GM12875 (cell line): ENCODE measurements around the gene DAW1.
"Not testable (repeated sequence)": the region's sequence is repeated elsewhere in the genome, so short reads cannot be mapped to it uniquely, and the experiment has no call there.

Source experiments
- H3K4me3 ChIP-seq: one replicate; pipeline ENCODE4 v1.5.1; 2011; ENCODE audit warnings: low read depth, low read length, control low read depth
- TF ChIP-seq, protein P1 (sequence below): IDR thresholded peaks from 2 replicates; pipeline ENCODE4 v1.5.1; 2011; ENCODE audit warnings: low read depth, mild to moderate bottlenecking, control low read depth, inconsistent platforms, low read length, moderate library complexity, borderline replicate concordance; ENCODE audit not compliant: insufficient read depth

The DAW1 gene

DNA sequence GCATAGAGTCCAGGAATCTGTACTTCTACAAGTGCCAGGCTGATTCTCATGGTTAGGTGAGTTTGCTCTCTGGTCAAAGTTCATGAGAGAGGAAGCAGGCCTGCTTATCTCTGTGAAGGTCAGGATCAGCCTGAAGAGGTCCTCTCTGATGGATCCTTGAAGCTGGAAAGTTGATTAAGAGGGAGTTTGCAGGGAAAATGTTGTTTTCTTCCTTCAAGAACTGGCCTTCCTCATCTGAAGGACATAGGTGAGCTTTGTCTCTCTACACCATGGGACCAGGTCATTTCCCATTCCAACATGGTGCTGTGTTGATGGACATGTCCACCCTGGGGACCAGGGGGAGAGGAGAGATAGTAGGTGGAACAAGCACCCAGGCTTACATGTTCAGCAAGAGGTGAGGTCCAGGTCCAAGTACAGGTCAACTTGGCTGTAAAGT, 42.9 kb upstream of the DAW1 start:
- TF ChIP-seq, protein P1, sequence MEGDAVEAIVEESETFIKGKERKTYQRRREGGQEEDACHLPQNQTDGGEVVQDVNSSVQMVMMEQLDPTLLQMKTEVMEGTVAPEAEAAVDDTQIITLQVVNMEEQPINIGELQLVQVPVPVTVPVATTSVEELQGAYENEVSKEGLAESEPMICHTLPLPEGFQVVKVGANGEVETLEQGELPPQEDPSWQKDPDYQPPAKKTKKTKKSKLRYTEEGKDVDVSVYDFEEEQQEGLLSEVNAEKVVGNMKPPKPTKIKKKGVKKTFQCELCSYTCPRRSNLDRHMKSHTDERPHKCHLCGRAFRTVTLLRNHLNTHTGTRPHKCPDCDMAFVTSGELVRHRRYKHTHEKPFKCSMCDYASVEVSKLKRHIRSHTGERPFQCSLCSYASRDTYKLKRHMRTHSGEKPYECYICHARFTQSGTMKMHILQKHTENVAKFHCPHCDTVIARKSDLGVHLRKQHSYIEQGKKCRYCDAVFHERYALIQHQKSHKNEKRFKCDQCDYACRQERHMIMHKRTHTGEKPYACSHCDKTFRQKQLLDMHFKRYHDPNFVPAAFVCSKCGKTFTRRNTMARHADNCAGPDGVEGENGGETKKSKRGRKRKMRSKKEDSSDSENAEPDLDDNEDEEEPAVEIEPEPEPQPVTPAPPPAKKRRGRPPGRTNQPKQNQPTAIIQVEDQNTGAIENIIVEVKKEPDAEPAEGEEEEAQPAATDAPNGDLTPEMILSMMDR = no peak
- H3K4me3 ChIP-seq = no peak overlapping the region

DNA sequence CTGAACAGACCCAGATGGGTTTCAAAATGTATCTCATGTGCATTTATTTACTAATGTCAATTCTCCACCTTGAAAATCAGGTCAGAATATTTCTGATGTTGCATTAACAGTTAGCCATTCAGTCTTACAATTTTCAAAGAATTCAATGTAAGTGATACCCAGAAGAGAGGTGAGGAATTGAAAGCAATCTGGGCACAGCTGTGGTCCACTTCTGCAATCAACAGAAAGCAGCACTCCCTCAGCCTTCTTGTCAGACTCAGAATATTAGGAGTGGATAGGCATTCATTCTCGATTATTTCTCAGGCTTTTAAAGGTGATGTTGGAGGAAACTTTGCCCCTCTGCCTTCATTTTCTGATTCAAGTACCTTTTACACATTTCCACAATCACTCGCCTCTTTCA, 42.1 kb upstream of the DAW1 start:
- TF ChIP-seq, protein P1 = no peak
- H3K4me3 ChIP-seq = no peak overlapping the region

DNA sequence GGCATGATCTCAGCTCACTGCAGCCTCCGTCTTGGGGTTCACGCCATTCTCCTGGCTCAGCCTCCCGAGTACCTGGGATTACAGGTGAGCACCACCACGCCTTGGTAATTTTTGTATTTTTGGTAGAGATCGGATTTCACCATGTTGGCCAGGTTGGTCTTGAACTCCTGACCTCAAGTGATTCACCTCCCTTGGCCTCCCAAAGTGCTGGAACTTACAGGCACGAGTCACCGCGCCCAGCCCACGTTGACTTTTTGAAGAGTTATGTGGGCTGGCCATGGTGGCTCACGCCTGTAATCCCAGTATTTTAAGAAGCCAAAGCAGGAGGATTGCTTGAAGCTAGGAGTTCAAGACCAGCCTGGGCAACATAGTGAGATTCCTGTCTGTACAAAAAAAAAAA, 37.0 kb upstream of the DAW1 start:
- H3K4me3 ChIP-seq = no peak overlapping the region
- TF ChIP-seq, protein P1 = no peak

DNA sequence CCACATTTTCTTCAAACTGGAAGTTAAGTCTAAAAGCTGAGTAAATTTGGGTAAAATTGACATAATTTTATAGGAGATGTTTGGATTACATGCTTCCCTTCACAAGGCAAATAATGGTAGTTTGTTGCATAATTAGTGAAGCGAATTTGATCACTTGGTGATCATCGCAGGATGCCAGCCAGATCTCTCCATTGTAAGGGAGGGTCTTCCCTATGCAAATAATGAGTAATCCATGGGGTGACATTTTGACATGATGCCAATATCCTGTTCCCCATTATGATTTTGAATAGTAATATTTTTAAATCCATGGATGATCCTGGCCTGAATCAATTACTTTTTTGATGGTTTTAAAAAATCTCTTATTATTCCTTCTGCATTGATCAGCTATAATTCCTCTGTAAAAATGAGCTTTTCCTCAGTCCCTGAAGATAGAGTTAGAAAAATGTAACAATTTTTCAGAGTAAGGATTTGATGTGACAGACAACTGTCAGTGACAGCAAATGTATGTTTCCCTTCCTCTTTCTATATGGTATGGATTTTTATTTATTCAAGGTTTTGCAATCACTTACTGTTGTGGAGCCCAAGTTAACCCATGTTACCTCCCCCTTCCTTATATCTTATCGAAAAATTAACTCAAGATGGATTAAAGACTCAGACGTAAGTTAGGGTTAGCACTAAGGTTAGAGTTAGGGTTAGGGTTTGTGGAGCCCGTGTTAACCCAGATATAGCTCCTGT, 36.3 kb upstream of the DAW1 start:
- no peak overlapping the region for H3K4me3 ChIP-seq
- TF ChIP-seq, protein P1 = no peak

DNA sequence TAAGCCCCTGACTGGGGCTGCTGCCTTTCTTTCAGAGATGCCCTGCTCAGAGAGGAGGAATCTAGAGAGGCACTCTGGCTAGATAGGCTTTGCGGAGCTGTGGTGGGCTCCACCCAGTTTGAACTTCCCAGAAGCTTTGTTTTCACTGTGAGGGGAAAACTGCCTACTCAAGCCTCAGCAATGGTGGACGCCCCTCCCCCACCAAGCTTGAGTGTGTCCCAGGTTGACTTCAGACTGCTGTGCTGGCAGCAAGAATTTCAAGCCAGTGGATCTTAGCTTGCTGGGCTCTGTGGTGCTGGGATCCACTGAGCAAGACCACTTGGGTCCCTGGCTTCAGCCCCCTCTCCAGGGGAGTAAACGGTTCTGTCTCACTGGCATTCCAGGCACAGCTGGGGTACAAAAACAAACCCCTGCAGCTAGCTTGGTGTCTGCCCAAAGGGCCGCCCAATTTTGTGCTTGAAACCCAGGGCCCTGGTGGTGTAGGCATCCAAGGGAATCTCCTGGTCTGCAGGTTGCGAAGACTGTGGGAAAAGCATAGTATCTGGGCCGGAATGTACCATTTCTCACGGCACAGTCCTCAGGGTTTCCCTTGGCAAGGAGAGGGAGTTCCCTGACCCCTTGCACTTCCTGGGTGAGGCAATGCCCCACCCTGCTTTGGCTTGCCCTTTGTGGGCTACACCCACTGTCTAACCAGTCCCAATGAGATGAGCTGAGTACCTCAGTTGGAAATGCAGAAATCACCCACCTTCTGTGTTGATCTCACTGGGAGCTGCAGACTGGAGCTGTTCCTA, 31.9 kb upstream of the DAW1 start:
- not testable (repeated sequence) for H3K4me3 ChIP-seq

DNA sequence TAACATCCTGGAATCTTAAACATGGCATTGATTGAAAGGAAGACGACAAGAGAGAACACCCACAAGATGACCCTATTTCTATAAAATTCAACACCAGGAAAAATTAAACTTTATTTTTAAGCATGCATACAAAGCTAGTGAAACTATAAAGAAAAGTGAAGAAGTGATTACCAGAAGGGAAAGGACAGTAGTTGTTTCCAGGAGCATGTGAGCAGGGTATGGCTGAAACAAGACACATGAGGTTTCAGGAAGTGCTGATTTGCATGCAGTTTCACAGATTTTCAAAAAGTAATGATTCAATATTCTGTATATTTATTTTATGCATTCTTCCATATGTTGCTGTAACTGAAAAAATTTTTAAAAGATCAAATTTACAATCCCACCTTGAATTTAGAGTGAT, 24.6 kb upstream of the DAW1 start:
- H3K4me3 ChIP-seq = no peak overlapping the region
- TF ChIP-seq, protein P1 = no peak

DNA sequence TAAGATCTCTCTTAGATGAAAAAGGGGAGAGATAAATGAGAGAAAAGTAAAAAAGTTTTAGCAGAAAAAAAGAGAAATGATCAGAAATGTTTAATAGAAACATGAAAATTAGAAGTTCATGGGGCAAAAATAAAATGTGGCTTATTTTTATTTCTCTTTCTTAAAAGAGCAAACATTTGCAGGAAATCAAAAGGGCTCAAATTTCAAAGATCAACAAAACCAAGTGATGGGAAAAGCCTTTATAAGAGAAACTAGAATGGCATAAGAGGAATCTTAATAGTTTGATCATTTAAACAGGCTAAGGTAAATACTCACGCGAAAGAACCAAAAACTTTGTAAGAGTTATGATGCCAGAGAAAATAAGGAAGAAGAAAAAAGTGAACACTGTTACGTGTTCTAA, 23.3 kb upstream of the DAW1 start:
- TF ChIP-seq, protein P1 = no peak

More for the DNA sequence above, 23.3 kb upstream of the DAW1 start:
- no peak overlapping the region for H3K4me3 ChIP-seq
